HCT116 (cell line): ENCODE data around the gene TMEM187. TPM values are rescaled to one million over a fixed set of nuclear protein-coding genes. Genes with fewer than 3 reads are reported as not detected.

Source experiments
- ATAC-seq: fragments of 200-7000 bp; cut with Tn5 transposase; 2 replicates; pipeline ENCODE4 v1.9.1; 2020; ENCODE audit warnings: mild to moderate bottlenecking, moderate library complexity
- BruUV-seq: library from RNA; stranded (reverse); fragments of 400-500 nt; replicated peaks from 2 replicates; lab custom pipeline; 2021; lab: Mats Ljungman, UMichigan
- CTCF ChIA-PET: fragments of 300-600 bp; sonication (Branson Sonifier 250); formaldehyde crosslinking; loops from one replicate; lab custom pipeline; 2021; ENCODE audit warnings: antibody characterized with exemption; lab: Charles Lee
- POLR2A ChIA-PET: fragments of 300-600, 350-600 bp; sonication (Branson Sonifier 250); formaldehyde crosslinking; loops from one replicate; lab custom pipeline; 2021; ENCODE audit warnings: antibody characterized with exemption; lab: Charles Lee
- RAD21 ChIA-PET, 2 experiments: fragments of 300-600 bp; sonication (Branson Sonifier 250); formaldehyde crosslinking; loops; one replicate each; lab custom pipeline; 2023; ENCODE audit warnings: low total read pairs in 2 of 2; ENCODE audit not compliant: uncharacterized antibody in 2 of 2, unreplicated experiment in 2 of 2, low non-redundant PET in 1 of 2; lab: Charles Lee
- DNase-seq: peaks from one replicate; pipeline ENCODE4 v3.0.0-alpha.2; 2010; ENCODE audit warnings: low read depth, low spot score
- H2AFZ ChIP-seq: fragments of 200-600 bp; shearing (Covaris generic), sonication (generic); 2 replicates; pipeline ENCODE4 v1.6.1; 2017; ENCODE audit warnings: low read depth, mixed run types, mixed read lengths, antibody characterized with exemption, low read length; ENCODE audit not compliant: poor library complexity, severe bottlenecking
- H3K27ac ChIP-seq: 2 replicates; pipeline ENCODE4 v1.5.1; 2012; ENCODE audit warnings: low read depth, low read length
- H3K27me3 ChIP-seq: fragments of 200-600 bp; sonication (generic); 2 replicates; pipeline ENCODE4 v1.6.1; 2016; ENCODE audit warnings: mixed run types, low read length, mixed read lengths; ENCODE audit not compliant: insufficient read depth
- H3K36me3 ChIP-seq, 2 experiments: fragments of 200-500 bp in 1 of 2; fragments of 200-600 bp in 1 of 2; sonication (Bioruptor generic) in 1 of 2; sonication (generic) in 1 of 2; 2 replicates each; pipeline versions ENCODE4 v1.5.1 to v1.6.1; 2014 to 2016; ENCODE audit warnings: low read length in 2 of 2, inconsistent platforms in 1 of 2, mixed read lengths in 1 of 2, mixed run types in 1 of 2; ENCODE audit not compliant: insufficient read depth in 2 of 2, control insufficient read depth in 1 of 2
- H3K4me1 ChIP-seq, 2 experiments: fragments of 200-600 bp in 1 of 2; sonication (generic) in 1 of 2; 2 replicates each; pipeline versions ENCODE4 v1.5.1 to v1.6.1; 2012 to 2017; ENCODE audit warnings: low read length in 2 of 2, inconsistent platforms in 1 of 2, mild to moderate bottlenecking in 1 of 2, mixed read lengths in 1 of 2, mixed run types in 1 of 2, moderate library complexity in 1 of 2; ENCODE audit not compliant: insufficient read depth in 2 of 2, control insufficient read depth in 1 of 2
- H3K4me2 ChIP-seq: fragments of 200-600 bp; sonication (generic); 2 replicates; pipeline ENCODE4 v1.6.1; 2017; ENCODE audit warnings: mixed run types, low read length, mixed read lengths
- H3K4me3 ChIP-seq, 2 experiments: fragments of 200-600 bp in 1 of 2; sonication (generic) in 1 of 2; replicated peaks in 1 of 2; 2 replicates each; pipeline ENCODE4 v1.5.1; 2011 to 2016; ENCODE audit warnings: low read length in 2 of 2, control low read depth in 1 of 2, low read depth in 1 of 2, mild to moderate bottlenecking in 1 of 2, mixed read lengths in 1 of 2, mixed run types in 1 of 2
- H3K79me2 ChIP-seq: fragments of 200-600 bp; sonication (generic); 2 replicates; pipeline ENCODE4 v1.6.1; 2017; ENCODE audit warnings: mild to moderate bottlenecking, mixed run types, low read length, moderate library complexity, mixed read lengths; ENCODE audit not compliant: insufficient read depth
- H3K9ac ChIP-seq: fragments of 200-600 bp; sonication (generic); 2 replicates; pipeline ENCODE4 v1.6.1; 2016; ENCODE audit warnings: low read length, mixed read lengths
- H3K9me2 ChIP-seq: fragments of 200-600 bp; sonication (generic), shearing (Covaris generic); 2 replicates; pipeline ENCODE4 v1.6.1; 2017; ENCODE audit warnings: mixed run types, mild to moderate bottlenecking, moderate library complexity; ENCODE audit not compliant: insufficient read depth
- H3K9me3 ChIP-seq, 2 experiments: fragments of 200-500 bp in 1 of 2; fragments of 200-600 bp in 1 of 2; sonication (Bioruptor generic) in 1 of 2; sonication (generic) in 1 of 2; 2 replicates each; pipeline ENCODE4 v1.6.1; 2014 to 2017; ENCODE audit warnings: low read length in 2 of 2, mixed read lengths in 2 of 2, inconsistent platforms in 1 of 2, low read depth in 1 of 2, mild to moderate bottlenecking in 1 of 2, mixed run types in 1 of 2, moderate library complexity in 1 of 2; ENCODE audit not compliant: control insufficient read depth in 1 of 2, insufficient read depth in 1 of 2
- H4K20me1 ChIP-seq: fragments of 200-600 bp; sonication (generic), shearing (Covaris generic); 2 replicates; pipeline ENCODE4 v1.6.1; 2017; ENCODE audit warnings: mixed run types, mild to moderate bottlenecking, moderate library complexity; ENCODE audit not compliant: insufficient read depth
- EZH2phosphoT487 ChIP-seq: fragments of 200-600 bp; IDR thresholded peaks from 2 replicates; pipeline ENCODE4 v1.6.1; 2018; ENCODE audit warnings: antibody characterized with exemption, borderline replicate concordance
- JUND ChIP-seq: IDR thresholded peaks from 2 replicates; pipeline ENCODE4 v1.6.1; 2012
- MAX ChIP-seq: IDR thresholded peaks from 2 replicates; pipeline ENCODE4 v1.6.1; 2012
- SIN3A ChIP-seq: IDR thresholded peaks from 2 replicates; pipeline ENCODE4 v1.6.1; 2012; ENCODE audit warnings: low read depth
- TCF7L2 ChIP-seq: IDR thresholded peaks from 2 replicates; pipeline ENCODE4 v1.7.0; 2011; ENCODE audit warnings: borderline replicate concordance, inconsistent platforms; ENCODE audit not compliant: insufficient read depth, insufficient read length; ENCODE audit errors: extremely low read depth
- ZBTB33 ChIP-seq: IDR thresholded peaks from 2 replicates; pipeline ENCODE4 v1.6.1; 2011; ENCODE audit warnings: mild to moderate bottlenecking, low read length, moderate library complexity; ENCODE audit not compliant: insufficient replicate concordance; ENCODE audit errors: extremely low read depth
- intact Hi-C: fragments of 100-400 bp; cut with micrococcal nuclease; formaldehyde crosslinking; loops from 2 replicates; pipeline ENCODE4 v1.10.0; 2022
- total RNA-seq: library from RNA; stranded (reverse); gene quantifications from one replicate; pipeline ENCODE4 v1.2.1, GENCODE V29; 2021; ENCODE audit not compliant: unreplicated experiment
- TF ChIP-seq, protein P1 (sequence below): IDR thresholded peaks from 2 replicates; pipeline ENCODE4 v1.6.1; 2012; ENCODE audit warnings: low read depth

Gene TMEM187
- total RNA-seq, 1 experiment from 2014 or later, result 12.6 TPM

- ChIA-PET CTCF (no interaction called here), RAD21 (no interaction called here), POLR2A (no interaction called here)
- BruUV-seq, result no TSS peak
- no peak overlapping the region for H3K4me3 ChIP-seq
- no peak overlapping the region for H3K27ac ChIP-seq
- H3K9ac ChIP-seq, result no peak overlapping the region
- no peak overlapping the region for H3K4me2 ChIP-seq
- no peaks in the 10 kb centered on the region for H3K27me3 ChIP-seq
- peaks cover 10% of the 10 kb centered on the region; the same call in 1 of the 2 replicates for H3K79me2 ChIP-seq
- intact Hi-C loops, result no loop called here
- no peaks in the 10 kb centered on the region for H4K20me1 ChIP-seq
- H3K4me1 ChIP-seq, result no peaks in the 10 kb centered on the region
- H3K9me3 ChIP-seq, result no peaks in the 10 kb centered on the region
- no peak overlapping the region for H2AFZ ChIP-seq
- peaks cover 9 to 23% of the 10 kb centered on the region in 2 experiments; a peak in 3 of 4 replicates for H3K36me3 ChIP-seq
- H3K9me2 ChIP-seq, result no peaks in the 10 kb centered on the region
- DNase-seq (no peak), ATAC-seq (no peak)
- TF ChIP-seq SIN3A, result no peak
- TF ChIP-seq ZBTB33, result no peak
- no peak for TF ChIP-seq EZH2phosphoT487
- no peak for TF ChIP-seq MAX
- TF ChIP-seq, protein P1, sequence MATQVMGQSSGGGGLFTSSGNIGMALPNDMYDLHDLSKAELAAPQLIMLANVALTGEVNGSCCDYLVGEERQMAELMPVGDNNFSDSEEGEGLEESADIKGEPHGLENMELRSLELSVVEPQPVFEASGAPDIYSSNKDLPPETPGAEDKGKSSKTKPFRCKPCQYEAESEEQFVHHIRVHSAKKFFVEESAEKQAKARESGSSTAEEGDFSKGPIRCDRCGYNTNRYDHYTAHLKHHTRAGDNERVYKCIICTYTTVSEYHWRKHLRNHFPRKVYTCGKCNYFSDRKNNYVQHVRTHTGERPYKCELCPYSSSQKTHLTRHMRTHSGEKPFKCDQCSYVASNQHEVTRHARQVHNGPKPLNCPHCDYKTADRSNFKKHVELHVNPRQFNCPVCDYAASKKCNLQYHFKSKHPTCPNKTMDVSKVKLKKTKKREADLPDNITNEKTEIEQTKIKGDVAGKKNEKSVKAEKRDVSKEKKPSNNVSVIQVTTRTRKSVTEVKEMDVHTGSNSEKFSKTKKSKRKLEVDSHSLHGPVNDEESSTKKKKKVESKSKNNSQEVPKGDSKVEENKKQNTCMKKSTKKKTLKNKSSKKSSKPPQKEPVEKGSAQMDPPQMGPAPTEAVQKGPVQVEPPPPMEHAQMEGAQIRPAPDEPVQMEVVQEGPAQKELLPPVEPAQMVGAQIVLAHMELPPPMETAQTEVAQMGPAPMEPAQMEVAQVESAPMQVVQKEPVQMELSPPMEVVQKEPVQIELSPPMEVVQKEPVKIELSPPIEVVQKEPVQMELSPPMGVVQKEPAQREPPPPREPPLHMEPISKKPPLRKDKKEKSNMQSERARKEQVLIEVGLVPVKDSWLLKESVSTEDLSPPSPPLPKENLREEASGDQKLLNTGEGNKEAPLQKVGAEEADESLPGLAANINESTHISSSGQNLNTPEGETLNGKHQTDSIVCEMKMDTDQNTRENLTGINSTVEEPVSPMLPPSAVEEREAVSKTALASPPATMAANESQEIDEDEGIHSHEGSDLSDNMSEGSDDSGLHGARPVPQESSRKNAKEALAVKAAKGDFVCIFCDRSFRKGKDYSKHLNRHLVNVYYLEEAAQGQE, result no peak
- TF ChIP-seq TCF7L2, result no peak
- TF ChIP-seq JUND, result no peak
Measured at GRCh38 chrX:153957224-153957623, 15.3 kb upstream of the TMEM187 start.
